Mammary epithelial cell (primary cell): ENCODE measurements around the gene NECAB3.

Experiments
- EZH2 ChIP-seq: IDR thresholded peaks from 2 replicates; pipeline ENCODE4 v1.6.1; 2012; ENCODE audit warnings: low read length, inconsistent platforms, borderline replicate concordance
- TF ChIP-seq, protein P1 (sequence below), 2 donors: IDR thresholded peaks in 1 of 2; conservative IDR thresholded peaks in 1 of 2; 2 replicates each; pipeline ENCODE4 v1.5.1; 2011 to 2012; ENCODE audit warnings: inconsistent platforms in 2 of 2, low read length in 2 of 2, mild to moderate bottlenecking in 2 of 2, control low read depth in 1 of 2, low read depth in 1 of 2; ENCODE audit not compliant: insufficient read depth in 1 of 2; ENCODE audit errors: extremely low read depth in 1 of 2

DNA sequence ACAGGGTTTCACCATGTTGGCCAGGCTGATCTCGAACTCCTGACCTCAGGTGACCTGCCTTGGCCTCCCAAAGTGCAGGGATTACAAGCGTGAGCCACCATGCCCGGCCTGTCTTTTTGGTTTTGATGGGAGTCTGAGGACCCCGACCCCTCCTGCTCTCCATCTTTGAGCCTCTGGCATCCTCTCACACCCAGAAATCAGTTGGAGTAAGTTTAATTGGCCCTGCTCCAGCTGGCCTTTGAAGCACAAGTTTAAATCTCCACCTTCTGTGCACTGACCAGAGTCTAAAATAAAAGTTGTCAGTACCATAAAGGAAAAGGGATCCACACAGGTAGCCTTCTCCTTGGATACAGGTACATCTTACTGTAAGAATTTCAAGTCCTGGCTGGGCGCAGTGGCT is 28.0 kb downstream of the NECAB3 start:
- TF ChIP-seq, protein P1, sequence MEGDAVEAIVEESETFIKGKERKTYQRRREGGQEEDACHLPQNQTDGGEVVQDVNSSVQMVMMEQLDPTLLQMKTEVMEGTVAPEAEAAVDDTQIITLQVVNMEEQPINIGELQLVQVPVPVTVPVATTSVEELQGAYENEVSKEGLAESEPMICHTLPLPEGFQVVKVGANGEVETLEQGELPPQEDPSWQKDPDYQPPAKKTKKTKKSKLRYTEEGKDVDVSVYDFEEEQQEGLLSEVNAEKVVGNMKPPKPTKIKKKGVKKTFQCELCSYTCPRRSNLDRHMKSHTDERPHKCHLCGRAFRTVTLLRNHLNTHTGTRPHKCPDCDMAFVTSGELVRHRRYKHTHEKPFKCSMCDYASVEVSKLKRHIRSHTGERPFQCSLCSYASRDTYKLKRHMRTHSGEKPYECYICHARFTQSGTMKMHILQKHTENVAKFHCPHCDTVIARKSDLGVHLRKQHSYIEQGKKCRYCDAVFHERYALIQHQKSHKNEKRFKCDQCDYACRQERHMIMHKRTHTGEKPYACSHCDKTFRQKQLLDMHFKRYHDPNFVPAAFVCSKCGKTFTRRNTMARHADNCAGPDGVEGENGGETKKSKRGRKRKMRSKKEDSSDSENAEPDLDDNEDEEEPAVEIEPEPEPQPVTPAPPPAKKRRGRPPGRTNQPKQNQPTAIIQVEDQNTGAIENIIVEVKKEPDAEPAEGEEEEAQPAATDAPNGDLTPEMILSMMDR (conservative IDR thresholded peaks at IDR 0.05 in 1 of 2, IDR thresholded peaks at IDR 0.05 in 1 of 2; ENCODE audit: extremely low read depth in 1 of 2, insufficient read depth in 1 of 2, low read depth in 1 of 2, low read length in 2 of 2) = no peak
- TF ChIP-seq EZH2 = no peak
